Prostate gland (tissue), 2 donors: ENCODE data around the gene GATC.

ENCODE experiments used
- CTCF ChIP-seq, 4 experiments: fragments of 200-600 bp in 2 of 4; fragments of 450-650 bp in 2 of 4; sonication (generic) in 2 of 4; IDR thresholded peaks; 1 replicate in 3 of 4; 2 replicates in 1 of 4; pipeline ENCODE4 v1.5.1; 2016 to 2019; ENCODE audit warnings: antibody characterized with exemption in 4 of 4, mild to moderate bottlenecking in 2 of 4, moderate library complexity in 2 of 4
- POLR2A ChIP-seq: fragments of 450-650 bp; IDR thresholded peaks from one replicate; pipeline ENCODE4 v1.6.1; 2016; ENCODE audit warnings: antibody characterized with exemption, mild to moderate bottlenecking
- POLR2AphosphoS5 ChIP-seq: sonication (generic); formaldehyde crosslinking; IDR thresholded peaks from one replicate; pipeline ENCODE4 v1.6.1; 2017; ENCODE audit warnings: antibody characterized with exemption

GRCh38 chr12:120439646-120440247 lies 6.5 kb upstream of the GATC start:
- TF ChIP-seq CTCF (IDR thresholded peaks at IDR 0.05) (peak in 3 of 4 experiments; percentile 19 to 52 (median 20)), POLR2AphosphoS5 (no peak), POLR2A (no peak)
